Occipital lobe (tissue), 2 donors: ENCODE data around the gene SH2B3. TPM values are rescaled to one million over a fixed set of nuclear protein-coding genes. Genes with fewer than 3 reads are reported as not detected.
"Not testable (repeated sequence)": the region's sequence is repeated elsewhere in the genome, so short reads cannot be mapped to it uniquely, and the experiment has no call there.

Experiments used
- DNase-seq: peaks from one replicate; lab custom pipeline; 2025; lab: John Stamatoyannopoulos, UW
- total RNA-seq: library from RNA; depleted of rRNA; stranded (reverse); fragments of >200 nt; gene quantifications from one replicate; pipeline ENCODE4 v1.2.3, GENCODE V29; 2014

SH2B3 gene
- total RNA-seq, 1 donor from 2014 or later = 5.1 TPM

DNA sequence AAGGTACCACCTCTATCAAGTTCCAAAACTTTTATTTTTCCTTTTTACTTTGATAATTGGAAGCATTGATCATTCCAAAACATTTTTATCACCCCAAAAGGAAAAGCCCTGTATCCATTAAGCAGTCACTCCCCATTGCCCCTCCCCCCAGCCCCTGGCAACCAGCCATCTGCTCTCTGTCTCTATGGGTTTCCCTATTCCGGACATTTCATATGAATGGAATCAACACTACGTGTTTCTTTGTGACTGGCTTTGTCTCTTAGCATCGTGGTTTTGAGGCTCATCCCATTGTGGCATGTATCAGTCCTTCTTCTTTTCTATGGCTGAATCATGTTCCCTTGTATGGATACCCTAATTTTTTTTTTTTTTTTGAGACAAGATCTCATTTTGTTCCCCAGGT is 18.8 kb upstream of the SH2B3 start:
- DNase-seq = no peak

- DNase-seq = no peak
Measured at GRCh38 chr12:111387747-111388323, 17.9 kb upstream of the SH2B3 start.

DNA sequence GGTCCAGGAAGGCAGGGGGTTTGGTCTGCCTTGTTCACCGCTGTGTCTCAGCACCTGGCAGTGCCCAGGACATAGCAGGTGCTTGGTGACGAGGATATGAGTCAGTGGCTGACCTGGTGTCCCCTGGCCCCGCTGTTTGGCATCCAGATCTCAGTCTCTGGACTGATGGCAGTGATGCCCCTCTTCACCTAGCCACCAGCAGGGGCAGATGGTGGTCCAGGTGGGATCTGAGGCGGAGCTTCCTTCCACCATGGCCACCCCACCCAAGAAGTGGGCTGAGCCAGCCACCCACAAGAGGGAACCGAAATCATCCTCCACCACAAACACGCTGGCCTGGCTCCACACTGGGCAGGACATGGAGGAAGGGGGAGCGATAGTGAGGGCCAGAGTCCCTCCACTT is 16.1 kb upstream of the SH2B3 start:
- DNase-seq = no peak

- no peak for DNase-seq
Measured at GRCh38 chr12:111390910-111391309, 14.8 kb upstream of the SH2B3 start.

DNA sequence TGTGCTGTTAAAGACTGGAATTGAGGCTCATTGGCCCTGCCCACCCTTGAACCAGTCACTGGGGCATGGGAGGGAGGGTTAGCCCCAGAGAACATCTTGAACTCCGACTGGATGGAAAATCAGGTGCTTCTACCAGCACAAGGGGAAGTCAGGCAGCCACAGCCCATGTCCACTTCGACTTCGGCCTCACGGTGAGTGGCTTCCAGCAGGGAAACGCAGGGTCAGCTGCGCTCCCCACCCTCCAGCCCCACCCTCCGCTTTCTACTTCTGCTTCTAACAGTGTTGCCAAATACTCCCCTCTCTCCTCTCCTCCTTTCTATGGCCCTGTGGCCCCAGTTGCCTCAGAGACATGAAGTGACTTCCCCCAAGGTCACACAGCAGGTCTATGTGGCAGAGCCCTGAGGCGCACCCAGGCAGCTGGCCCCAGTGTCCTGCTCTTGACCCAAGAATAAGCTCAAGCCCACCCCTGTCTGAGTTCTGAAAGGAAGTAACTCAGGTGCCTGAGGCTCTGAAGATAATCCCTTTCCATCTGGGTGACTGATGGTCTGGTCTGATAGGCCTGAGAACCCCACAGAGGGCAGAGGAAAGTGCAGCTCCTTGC is 11.9 kb upstream of the SH2B3 start:
- no peak for DNase-seq

DNA sequence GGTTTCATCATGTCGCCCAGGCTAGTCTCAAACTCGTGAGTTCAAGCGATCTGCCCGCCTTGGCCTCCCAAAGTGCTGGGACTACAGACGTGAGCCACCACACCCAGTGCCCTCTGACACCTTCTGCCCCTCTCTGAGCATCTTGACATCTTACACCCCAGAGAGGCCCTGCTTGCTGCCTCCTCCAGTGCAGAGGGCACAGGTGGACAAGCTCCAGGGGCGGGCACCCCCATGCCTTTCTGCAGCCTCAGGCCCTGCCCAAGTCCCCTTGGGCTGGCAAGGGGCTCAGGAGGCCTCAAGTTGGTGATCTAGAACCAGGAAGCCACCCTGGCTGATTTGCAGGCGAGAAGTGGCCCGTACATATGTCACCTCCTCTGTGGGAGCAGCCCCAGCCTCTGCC is 11.2 kb upstream of the SH2B3 start:
- DNase-seq = no peak

- no peak for DNase-seq
Measured at GRCh38 chr12:111395336-111396187, 10.2 kb upstream of the SH2B3 start.

DNA sequence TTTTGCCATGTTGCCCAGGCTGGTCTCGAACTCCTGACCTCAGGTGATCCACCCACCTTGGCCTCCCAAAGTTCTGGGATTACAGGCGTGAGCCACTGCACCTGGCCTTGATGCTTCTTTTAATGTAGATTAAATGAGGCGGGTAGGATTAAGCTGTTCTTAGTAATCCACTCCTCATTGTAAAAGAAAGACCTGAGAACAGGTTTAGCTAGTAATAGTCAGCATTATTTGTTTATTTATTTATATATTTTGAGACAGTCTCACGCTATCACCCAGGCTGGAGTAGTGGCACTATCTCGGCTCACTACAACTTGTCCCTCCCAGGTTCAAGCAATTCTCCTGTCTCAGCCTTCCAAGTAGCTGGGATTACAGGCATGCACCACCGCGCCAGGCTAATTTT is 9.5 kb upstream of the SH2B3 start:
- not testable (repeated sequence) for DNase-seq

- DNase-seq = peak; percentile 69
Measured at GRCh38 chr12:111396726-111397445, 8.8 kb upstream of the SH2B3 start.

DNA sequence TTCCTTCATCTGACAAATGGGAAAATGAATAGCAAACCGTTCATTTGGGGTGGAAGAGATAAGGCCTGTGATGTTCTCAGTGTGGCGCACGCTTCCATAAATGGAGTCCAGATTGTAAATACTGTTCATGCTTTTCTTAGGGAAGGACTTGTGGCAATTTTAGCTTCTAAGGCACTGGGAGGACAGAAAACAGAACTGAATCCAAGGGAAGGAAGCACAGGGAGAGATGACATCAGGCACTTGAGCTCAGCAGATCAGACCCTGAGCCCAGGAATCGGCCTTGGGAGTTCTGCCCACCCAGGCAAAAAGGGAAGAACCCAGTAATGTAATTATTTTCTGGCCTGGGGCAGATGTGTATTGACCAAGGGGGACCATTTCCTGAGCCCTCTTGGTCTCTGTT is 7.2 kb upstream of the SH2B3 start:
- no peak for DNase-seq

DNA sequence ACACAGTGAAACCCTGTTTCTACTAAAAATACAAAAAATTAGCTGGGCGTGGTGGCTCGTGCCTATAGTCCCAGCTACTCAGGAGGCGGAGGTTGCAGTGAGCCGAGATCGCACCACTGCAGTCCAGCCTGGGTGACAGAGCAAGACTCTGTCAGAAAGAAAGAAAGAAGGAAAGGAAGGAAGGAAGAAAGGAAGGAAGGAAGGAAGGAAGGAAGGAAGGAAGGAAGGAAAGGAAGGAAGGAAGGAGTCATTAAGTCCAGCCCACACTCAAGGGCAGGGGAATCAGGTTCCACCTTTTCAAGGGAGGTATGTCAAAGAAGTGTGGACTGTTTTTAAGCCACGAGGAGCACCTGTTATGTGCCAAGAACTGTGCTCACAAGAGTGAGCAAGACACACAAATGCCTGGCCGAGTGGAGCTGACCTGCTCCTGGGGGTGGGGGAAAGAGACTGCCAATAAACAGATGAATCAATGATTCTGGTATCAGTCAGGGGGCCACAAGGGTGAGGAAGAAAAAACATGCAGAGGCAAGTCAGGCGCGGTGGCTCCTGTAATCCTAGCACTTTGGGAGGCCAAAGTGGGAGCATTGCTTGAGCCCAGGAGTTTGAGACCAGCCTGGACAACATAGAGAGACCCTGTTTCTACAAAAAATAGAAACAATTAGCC is 5.8 kb upstream of the SH2B3 start:
- not testable (repeated sequence) for DNase-seq

- DNase-seq = no peak
Measured at GRCh38 chr12:111401167-111401605, 4.5 kb upstream of the SH2B3 start.

- not testable (repeated sequence) for DNase-seq
Measured at GRCh38 chr12:111402490-111402824, 3.3 kb upstream of the SH2B3 start.

DNA sequence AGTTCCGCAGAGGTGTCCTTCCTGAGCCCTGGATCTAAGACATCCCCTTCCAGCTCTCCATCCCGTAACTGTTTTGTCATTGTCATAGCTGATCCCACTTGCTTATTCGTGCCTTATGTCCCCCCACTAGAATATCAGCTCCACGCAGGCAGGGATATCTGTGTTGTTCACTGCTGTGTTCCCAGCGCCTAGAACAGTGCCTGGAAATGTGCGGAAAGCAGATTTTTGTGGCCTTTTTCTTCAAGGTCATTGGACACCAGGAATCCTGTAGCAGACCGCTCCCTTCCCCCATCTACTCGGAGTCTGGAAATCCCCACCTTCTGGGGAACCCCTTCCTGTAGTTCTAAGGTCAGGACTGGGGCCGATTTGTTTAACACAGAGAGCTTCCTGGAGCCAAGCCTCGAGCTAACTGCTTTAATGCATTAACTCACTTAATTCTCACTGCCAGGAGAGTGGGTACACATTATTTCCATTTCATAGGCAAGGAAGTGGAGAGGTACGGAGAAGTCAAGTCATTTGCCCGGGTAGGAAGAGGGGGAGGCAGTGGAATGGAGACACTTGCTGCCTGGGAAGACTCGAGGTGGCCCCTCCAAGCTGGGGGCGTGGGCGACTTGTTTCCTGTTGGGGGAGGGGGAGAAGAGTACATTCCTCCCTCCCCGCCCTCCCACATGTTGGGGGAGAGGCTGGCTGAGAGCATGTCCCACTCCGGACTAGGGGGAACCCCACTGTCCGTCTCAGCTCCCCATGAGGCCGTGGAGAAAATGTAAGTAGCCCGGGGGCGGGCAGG is 1.2 kb upstream of the SH2B3 start:
- no peak for DNase-seq

DNA sequence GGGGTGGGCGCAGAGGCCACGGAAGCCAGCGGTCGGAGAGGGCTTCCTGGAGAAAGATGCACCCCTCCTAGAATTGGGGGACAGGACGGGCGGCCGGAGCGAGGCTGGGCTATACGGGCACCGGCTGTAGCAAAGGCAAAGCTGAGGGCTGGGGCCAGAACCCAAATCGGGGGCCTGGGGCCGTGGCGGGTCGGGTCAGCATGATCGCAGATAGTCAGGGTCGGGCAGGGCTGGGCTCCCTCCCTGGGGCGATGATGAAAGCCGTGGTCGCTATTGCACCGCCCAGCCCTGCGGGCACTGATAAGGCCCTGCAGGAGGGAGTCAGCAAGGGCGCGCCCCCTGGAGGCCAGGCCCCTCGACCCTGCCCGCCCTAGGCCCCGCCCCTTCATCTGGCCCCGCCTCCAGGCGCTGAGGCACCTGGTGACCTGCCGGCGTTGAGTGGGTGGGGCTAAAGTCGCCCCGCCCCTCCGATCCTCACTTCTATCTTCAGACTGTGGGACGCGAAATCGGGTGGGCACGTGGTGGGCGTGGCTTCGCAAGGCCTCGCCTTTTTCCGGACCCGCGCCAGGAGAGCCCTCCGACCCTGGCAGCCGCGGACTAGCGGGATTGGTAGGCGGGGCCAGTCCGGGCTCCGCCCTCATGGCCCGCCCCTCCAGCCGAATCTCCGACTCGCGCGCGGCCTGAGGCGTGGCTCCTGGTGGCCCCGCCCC is 419 bp upstream of the SH2B3 start:
- DNase-seq = peak; percentile 95

DNA sequence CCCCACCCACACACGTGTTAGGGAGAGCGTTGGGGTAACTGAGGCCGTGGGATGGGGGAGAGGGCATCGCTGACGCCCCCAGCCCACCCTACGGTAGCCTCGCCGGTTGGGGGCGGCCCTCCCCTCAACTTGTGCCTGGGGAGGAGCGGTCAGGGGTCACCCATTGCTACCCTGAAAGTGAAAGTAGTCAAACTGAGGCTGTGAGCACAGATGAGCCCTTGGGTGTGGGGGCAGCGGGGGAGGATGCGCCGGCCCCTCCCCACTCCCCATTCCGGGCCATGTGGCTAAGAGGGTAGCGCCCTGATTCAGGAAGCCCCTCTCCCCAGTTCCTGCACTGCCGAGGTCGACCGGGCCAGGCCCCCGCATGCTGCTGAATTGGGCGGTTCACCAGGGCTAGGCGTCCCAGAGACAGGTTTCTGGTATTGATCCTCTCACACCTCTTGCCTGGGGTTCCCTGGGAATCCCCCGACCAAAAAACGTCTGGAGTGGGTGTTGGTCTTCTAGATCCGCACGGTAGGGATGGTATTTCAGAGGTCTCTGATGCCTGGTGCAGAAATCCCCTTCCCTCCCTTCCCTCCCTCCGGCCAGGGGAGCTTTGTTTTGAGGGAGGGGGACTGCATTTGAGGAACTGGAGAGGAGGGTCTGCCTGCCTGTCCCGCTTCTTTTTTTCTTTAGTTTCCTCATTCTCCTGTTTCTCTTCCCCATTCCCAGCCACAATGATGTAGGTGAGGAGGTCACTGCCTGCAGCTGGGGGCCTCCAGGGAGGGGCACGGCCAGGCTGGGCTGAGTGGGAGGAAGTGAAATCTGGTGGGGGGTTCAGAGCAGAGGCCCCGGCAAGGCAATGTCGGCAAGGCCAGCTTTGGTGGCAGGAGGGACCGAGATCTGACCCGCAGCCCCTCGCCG is 1.0 kb downstream of the SH2B3 start:
- no peak for DNase-seq

DNA sequence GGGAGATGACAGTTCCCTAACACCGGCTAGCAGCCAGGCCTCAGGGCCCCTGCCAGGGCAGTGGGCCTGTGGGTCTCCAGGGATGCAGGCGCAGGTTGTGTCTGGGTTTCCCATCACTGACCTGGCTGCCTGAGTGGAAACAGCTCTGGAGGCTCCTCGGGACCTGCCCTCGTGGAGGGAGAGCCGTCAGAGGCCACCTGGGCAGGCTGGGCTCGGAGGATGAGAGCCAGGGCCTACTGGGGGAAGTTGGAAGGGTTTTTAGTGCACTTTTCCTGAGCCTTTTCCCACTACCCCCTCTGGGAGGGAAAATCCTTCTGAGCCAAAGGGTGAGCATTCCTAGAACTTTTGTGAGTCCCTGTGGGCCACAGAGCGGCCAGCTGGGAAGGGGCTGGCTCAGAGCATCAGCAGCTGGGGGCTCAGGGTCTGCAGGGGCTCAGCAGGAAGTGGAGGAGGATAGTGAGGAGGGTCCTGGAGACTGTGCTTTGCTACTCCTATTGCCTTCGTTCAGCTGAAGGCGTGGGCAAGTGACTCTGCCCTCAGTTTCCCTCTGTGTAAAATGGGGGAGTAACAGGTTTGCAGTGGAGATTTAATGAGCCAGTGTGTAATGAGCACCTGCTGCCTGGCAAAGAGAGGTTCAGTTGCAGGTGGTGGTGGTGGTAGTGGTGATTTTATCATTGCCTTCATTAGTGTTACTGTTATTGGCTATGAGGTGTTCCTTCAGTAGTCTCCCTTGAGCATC is 1.8 kb downstream of the SH2B3 start:
- no peak for DNase-seq

DNA sequence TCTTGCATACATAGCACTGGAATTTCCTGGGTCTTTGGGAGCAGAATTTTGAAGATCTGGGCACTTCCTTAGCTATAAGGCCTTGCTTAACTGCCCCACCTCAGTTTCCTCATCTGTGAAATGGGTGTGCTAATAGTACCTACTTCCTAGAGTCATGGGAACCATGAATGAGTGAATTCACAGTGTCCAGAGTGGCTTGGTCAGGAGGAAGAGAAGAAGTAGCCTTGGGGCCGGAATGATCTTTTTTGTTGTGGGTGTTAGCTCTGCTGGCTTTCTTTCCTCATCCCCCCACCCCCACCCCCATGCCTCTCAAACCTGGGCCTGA is 2.4 kb downstream of the SH2B3 start:
- no peak for DNase-seq
